Measurements from ENCODE around the gene DIP2A. TPM values are rescaled to one million over a fixed set of nuclear protein-coding genes. Genes with fewer than 3 reads are reported as not detected.

DIP2A gene
- polyA plus RNA-seq, 3 donors: 4.6 to 55.4 (median 6.1) TPM

GRCh38 chr21:46605767-46606426 lies 147.2 kb downstream of the DIP2A start:
- TF ChIP-seq CTCF (IDR thresholded peaks at IDR 0.05): no peak
- H3K9me3 Mint-ChIP-seq: peaks cover 0 to 6% (median under 1%) of the 10 kb centered on the region in 7 donors
- H3K4me3 ChIP-seq (replicated peaks in 1 of 3; ENCODE audit: low read depth in 2 of 3, low read length in 3 of 3): peak overlapping the region in 1 of 3 experiments; percentile 36
- H3K27me3 Mint-ChIP-seq (ENCODE audit: low read depth in 3 of 3): peaks cover 0 to 2% (median 0%) of the 10 kb centered on the region in 3 donors
- H4K20me1 ChIP-seq (ENCODE audit: insufficient read depth, low read length): no peaks in the 10 kb centered on the region
- intact Hi-C loops (cut with micrococcal nuclease): no loop called here
- H3K27ac Mint-ChIP-seq: peak overlapping the region; percentile 78 to 96 (median 88)
- H3K27ac ChIP-seq (ENCODE audit: low read depth in 1 of 2, low read length in 2 of 2): peak overlapping the region; percentile 64 to 82
- H3K4me2 ChIP-seq (replicated peaks; ENCODE audit: extremely low read depth, low read length, poor library complexity, severe bottlenecking): peak overlapping the region; percentile 58
- peak overlapping the region; percentile 65 to 81 for H3K4me3 Mint-ChIP-seq
- peak overlapping the region; percentile 21 for H3K9ac ChIP-seq (ENCODE audit: insufficient read depth, low read length, poor library complexity, severe bottlenecking)
- peak; percentile 75 to 80 (median 75) for DNase-seq
- no peaks in the 10 kb centered on the region for H3K36me3 Mint-ChIP-seq
- peaks cover 0 to 7% of the 10 kb centered on the region in 2 donors for H3K9me3 ChIP-seq (replicated peaks in 1 of 2; ENCODE audit: control insufficient read depth in 1 of 2, insufficient read depth in 1 of 2, low read length in 2 of 2)
- no peaks in the 10 kb centered on the region for H3K27me3 ChIP-seq (ENCODE audit: control insufficient read depth in 2 of 2, insufficient read depth in 2 of 2, low read length in 2 of 2)
- 17% methylated on average over 11 of the region's 14 CpGs for whole genome bisulfite sequencing (ENCODE audit: insufficient coverage)
- peaks cover 47% of the 10 kb centered on the region for H3K4me1 Mint-ChIP-seq
- no peaks in the 10 kb centered on the region for H3K36me3 ChIP-seq (replicated peaks in 1 of 2; ENCODE audit: control insufficient read depth in 1 of 2, insufficient read depth in 2 of 2, low read length in 2 of 2)
- peaks cover 26 to 28% of the 10 kb centered on the region in 2 donors for H3K4me1 ChIP-seq (ENCODE audit: control insufficient read depth in 1 of 2, insufficient read depth in 2 of 2, low read length in 2 of 2)
- H2AFZ ChIP-seq (ENCODE audit: insufficient read depth, low read depth, low read length, poor library complexity, severe bottlenecking): peak overlapping the region; percentile 72
- H3K79me2 ChIP-seq (ENCODE audit: insufficient read depth, low read length): no peaks in the 10 kb centered on the region

GRCh38 chr21:46606427-46606813 lies 147.7 kb downstream of the DIP2A start:
- peak overlapping the region; percentile 65 to 81 for H3K4me3 Mint-ChIP-seq
- H3K9me3 ChIP-seq (replicated peaks in 1 of 2; ENCODE audit: control insufficient read depth in 1 of 2, insufficient read depth in 1 of 2, low read length in 2 of 2): peaks cover 0 to 9% of the 10 kb centered on the region in 2 donors
- no peak for DNase-seq
- H3K4me2 ChIP-seq (replicated peaks; ENCODE audit: extremely low read depth, low read length, poor library complexity, severe bottlenecking): peak overlapping the region; percentile 58
- no peaks in the 10 kb centered on the region for H3K27me3 ChIP-seq (ENCODE audit: control insufficient read depth in 2 of 2, insufficient read depth in 2 of 2, low read length in 2 of 2)
- intact Hi-C loops (cut with micrococcal nuclease): no loop called here
- peaks cover 0 to 9% (median 4%) of the 10 kb centered on the region in 7 donors for H3K9me3 Mint-ChIP-seq
- H3K9ac ChIP-seq (ENCODE audit: insufficient read depth, low read length, poor library complexity, severe bottlenecking): peak overlapping the region; percentile 21
- no peaks in the 10 kb centered on the region for H3K36me3 ChIP-seq (replicated peaks in 1 of 2; ENCODE audit: control insufficient read depth in 1 of 2, insufficient read depth in 2 of 2, low read length in 2 of 2)
- peaks cover 26 to 28% of the 10 kb centered on the region in 2 donors for H3K4me1 ChIP-seq (ENCODE audit: control insufficient read depth in 1 of 2, insufficient read depth in 2 of 2, low read length in 2 of 2)
- H2AFZ ChIP-seq (ENCODE audit: insufficient read depth, low read depth, low read length, poor library complexity, severe bottlenecking): peak overlapping the region; percentile 72
- H3K79me2 ChIP-seq (ENCODE audit: insufficient read depth, low read length): no peaks in the 10 kb centered on the region
- H3K27ac Mint-ChIP-seq: peak overlapping the region; percentile 78 to 96 (median 88)
- H3K4me1 Mint-ChIP-seq: peaks cover 45% of the 10 kb centered on the region
- 0% methylated on average over 5 of the region's 7 CpGs for WGBS (ENCODE audit: insufficient coverage)
- peak overlapping the region; percentile 64 to 82 for H3K27ac ChIP-seq (ENCODE audit: low read depth in 1 of 2, low read length in 2 of 2)
- no peaks in the 10 kb centered on the region for H3K36me3 Mint-ChIP-seq
- H3K4me3 ChIP-seq (replicated peaks in 1 of 3; ENCODE audit: low read depth in 2 of 3, low read length in 3 of 3): peak overlapping the region in 1 of 3 experiments; percentile 36
- no peaks in the 10 kb centered on the region for H4K20me1 ChIP-seq (ENCODE audit: insufficient read depth, low read length)
- H3K27me3 Mint-ChIP-seq (ENCODE audit: low read depth in 3 of 3): peaks cover 0 to 2% (median 0%) of the 10 kb centered on the region in 3 donors
- TF ChIP-seq CTCF (IDR thresholded peaks at IDR 0.05): no peak
